GM18907 (cell line): ENCODE results near the gene DNMBP.
"Not testable (repeated sequence)": the region's sequence is repeated elsewhere in the genome, so short reads cannot be mapped to it uniquely, and the experiment has no call there.

ENCODE experiments used
- ATAC-seq: cut with Tn5 transposase; IDR thresholded peaks from one replicate; pipeline ENCODE4 v1.9.1; 2021; ENCODE audit warnings: mild to moderate bottlenecking, moderate library complexity; ENCODE audit not compliant: unreplicated experiment

DNMBP gene

DNA sequence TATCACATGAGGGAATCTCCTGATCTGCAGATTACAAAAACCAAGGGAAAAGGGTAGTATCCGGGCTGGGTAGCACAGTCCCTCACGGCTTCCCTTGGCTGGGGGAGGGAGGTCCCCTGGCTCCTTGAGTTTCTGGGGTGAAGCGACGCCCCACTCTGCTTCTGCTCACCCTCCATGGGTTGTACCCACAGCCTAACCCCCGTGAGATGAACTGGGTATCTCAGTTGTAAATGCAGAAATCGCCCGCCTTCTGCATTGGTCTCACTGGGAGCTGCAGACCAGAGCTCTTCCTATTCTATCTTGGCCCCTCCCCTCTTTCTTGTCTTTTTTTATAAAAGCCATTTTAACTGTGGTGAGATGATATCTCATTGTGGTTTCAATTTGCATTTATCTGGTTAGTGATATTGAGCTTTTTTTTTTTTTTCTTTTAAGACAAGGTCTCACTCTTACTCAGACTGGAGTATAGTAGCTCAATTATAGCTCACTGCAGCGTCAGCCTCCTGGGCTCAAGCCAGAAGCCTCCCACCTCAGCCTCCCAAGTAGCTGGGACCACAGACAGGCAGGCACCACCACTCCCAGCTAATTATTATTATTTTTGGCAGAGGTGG, 139.5 kb downstream of the DNMBP start:
- no peak for ATAC-seq

DNA sequence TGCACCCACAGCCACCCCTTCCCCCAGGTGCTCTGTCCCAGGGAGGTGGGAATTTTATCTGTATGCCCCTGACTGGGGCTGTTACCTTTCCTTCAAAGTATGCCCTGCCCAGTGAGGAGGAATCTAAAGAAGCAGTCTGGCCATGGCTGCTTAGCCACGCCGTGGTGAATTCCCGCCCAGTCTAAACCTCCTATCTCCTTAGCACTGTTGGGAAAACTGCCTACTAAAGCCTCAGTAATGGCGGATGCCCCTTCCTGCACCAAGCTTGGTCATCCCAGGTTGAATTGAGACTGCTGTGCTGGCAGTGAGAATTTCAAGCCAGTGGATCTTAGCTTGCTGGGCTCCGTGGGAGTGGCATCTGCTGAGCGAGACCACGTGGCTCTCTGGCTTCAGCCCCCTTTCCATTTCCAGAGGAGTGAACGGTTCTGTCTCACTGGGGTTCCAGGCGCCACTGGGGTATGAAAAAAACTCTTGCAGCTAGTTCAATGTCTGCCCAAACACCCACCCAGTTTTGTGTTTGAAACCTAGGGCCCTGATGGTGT, 140.1 kb downstream of the DNMBP start:
- no peak for ATAC-seq

DNA sequence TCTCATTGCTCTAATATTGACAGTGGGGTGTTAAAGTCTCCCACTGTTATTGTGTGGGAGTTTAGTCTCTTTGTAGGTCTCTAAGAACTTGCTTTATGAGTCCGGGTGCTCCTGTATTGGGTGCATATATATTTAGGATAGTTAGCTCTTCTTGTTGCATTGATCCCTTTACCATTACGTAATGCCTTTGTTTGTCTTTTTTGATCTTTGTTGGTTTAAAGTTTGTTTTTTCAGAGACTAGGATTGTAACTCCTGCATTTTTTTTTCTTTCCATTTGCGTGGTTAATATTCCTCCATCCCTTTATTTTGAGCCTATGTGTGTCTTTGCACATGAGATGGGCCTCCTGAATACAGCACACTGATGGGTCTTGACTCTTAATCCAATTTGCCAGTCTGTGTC, 142.5 kb downstream of the DNMBP start:
- ATAC-seq = not testable (repeated sequence)

GRCh38 chr10:99863535-99864240, 146.1 kb downstream of the DNMBP start:
- ATAC-seq = not testable (repeated sequence)

DNA sequence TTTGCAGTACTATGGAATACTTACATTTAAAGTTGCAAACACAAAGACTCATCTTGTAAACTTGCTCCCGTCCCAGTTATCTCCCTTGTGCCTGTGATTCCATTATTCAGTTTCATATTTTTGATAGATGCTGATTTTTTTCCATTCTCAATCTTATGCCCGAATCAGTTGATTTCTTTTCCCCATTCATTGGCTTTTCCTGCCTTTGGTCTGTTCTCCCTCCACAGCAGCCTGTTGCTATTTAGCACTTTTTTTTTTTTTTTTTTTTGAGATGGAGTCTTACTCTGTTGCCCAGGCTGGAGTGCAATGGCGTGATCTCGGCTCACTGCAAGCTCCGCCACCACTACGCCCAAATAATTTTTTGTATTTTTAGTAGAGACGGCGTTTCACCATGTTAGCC, 149.3 kb downstream of the DNMBP start:
- no peak for ATAC-seq

GRCh38 chr10:99859585-99859984, 150.2 kb downstream of the DNMBP start:
- ATAC-seq = no peak

DNA sequence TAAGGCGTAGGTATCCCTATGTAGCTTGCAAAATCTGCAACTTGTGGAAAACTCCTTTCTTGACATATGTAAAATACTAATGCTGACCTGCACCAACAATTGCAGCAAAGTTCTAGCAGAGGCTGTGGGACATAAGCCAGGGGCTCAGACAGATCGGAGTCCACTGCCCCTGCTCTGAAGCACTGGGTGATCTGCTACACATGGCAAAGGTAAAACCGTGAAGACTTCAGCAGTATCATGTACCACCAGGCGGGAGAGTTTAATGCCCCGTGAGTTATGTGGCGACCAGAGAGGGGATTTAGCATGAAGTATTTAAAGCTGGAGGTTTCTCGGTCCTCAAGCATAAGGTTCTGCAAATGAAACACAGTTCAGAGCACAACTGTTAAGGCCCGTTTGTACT, 150.9 kb downstream of the DNMBP start:
- no peak for ATAC-seq

- no peak for ATAC-seq
Observed at GRCh38 chr10:99855479-99856071, 154.2 kb downstream of the DNMBP start.

GRCh38 chr10:99854860-99855259, 154.9 kb downstream of the DNMBP start:
- no peak for ATAC-seq

DNA sequence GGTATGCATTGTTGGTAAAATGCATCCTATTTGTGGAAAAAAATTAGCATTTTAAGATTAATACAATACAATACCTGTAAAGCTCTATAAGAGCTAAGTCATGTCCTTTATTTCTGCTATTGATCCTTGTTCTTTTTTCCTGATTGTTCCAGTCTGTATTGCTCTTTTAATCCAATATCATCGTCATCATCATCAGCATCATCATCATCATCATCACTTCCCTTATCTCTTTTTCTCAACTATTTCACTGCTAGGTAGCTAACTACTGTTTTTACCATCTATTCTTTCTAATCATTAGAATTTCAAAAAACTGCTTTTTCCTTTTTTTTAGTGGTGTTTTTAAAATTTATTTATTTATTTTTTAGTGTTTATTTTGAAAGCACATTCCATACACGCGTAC, 156.1 kb downstream of the DNMBP start:
- no peak for ATAC-seq

DNA sequence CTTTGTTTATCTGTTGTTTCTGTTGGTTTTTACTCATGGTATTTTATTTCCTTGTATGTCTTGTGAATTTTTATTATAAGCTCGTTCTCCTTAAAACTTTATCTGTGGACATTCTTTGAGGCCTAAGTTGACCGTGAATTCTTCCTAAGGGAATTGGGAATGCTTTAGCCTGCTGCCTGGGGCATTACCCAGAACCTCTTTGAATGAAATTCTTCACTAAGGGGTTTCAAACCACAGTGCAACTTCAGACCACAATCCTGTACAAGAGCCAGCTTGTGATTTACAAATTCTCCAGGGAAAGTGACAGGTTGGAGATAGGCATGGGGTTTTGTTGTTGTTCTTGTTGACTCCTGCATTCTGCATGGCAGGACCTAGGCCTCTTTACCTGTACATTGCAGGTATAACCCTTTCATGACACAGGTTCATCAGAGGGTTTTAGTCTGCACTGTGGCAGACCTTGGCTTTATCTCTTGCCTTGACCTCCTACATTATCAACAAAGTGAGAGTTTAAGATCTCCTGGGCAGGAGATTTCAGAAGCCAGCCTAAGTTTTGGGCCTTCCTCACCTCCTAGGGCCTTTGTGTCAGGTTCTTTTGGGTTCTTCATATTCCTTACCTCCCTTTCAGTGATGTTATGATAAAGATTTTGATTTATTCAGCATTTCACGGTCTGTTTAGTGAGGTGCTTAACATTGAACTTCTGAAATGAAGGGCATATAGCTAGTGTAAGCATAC, 157.1 kb downstream of the DNMBP start:
- ATAC-seq = no peak

GRCh38 chr10:99851825-99852224, 157.9 kb downstream of the DNMBP start:
- ATAC-seq = no peak

- ATAC-seq = no peak
Observed at GRCh38 chr10:99850767-99851340, 158.9 kb downstream of the DNMBP start.

- ATAC-seq = no peak
Observed at GRCh38 chr10:99850021-99850766, 159.6 kb downstream of the DNMBP start.

DNA sequence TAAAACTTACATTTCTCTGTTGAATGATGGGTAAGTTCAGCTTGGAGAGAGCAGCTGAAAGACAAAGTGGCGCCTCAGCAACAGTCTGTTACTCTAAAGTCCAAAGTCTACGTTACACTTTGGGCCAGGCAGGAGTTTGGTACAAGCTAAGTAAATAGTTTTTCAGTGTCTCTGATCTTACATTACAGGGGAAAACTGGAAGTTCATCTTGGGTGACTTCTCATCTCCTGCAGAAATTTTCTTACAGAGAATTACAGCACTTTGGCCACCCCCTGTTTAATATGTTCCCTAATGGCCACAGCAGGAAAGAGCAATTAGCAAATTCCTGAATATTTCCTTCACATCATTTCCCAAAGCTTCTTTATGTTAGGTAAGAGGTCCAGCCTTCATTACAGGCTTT, 160.2 kb downstream of the DNMBP start:
- ATAC-seq = no peak

DNA sequence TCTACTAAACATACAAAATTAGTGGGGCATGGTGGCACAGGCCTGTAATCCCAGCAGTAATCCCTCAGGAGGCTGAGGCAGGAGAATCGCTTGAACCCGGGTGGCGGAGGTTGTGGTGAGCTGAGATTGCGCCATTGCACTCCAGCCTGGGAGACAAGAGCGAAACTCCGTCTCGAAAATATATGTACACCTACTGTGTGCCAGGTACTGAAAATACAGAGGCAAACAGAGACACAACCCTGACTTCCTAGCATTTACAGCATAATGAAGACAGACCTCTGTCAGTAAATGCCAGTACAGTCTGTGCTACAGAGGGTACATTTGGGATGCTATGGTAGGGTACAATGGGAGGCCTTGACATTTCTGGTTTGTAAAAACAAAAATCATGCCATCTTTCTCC, 160.7 kb downstream of the DNMBP start:
- no peak for ATAC-seq

DNA sequence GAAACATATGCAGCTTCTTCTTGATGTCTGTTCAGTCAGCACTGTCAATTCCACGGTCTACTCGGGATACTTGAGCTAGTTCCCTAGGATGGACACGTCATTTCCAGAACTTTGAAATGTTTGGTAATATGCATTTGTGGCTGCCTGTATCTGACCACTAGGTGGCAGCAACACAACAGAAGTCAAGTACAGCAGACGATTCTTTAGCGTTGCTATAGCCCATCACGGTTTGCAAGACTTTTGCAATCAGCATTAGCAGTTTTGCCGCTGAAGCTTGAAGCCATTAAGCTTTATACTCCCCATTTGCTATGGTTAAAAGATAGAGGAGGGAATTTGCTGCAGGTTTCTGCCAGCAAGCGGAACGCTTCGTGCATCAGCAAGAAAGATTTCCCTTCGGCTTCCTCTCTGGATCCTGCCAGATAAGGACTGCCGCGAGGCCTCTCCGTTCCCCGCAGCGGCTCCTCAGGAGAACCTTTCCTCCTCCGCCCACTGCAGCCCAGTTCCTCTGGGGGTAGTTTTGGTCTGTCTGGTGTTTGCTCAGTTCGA, 163.8 kb downstream of the DNMBP start:
- peak; percentile 63 for ATAC-seq

- no peak for ATAC-seq
Observed at GRCh38 chr10:99844433-99844955, 165.3 kb downstream of the DNMBP start.

- no peak for ATAC-seq
Observed at GRCh38 chr10:99843310-99843709, 166.4 kb downstream of the DNMBP start.

GRCh38 chr10:99841746-99842145, 168.0 kb downstream of the DNMBP start:
- ATAC-seq = no peak
